Hematopoietic multipotent progenitor cell treated with erythropoietin and hydrocortisone succinate and interleukin-3 and kit ligand, for 15 days (in vitro differentiated cells): Measurements from ENCODE around the gene LY6G6D.

Experiments
- DNase-seq: peaks from one replicate; pipeline ENCODE4 v3.0.0-alpha.2; 2015; ENCODE audit warnings: low spot score

LY6G6D gene

GRCh38 chr6:31765910-31766794 is 51.0 kb downstream of the LY6G6D start:
- DNase-seq = no peak

GRCh38 chr6:31767096-31767645 is 52.0 kb downstream of the LY6G6D start:
- DNase-seq = no peak
